HG03095 (cell line): Measurements from ENCODE around the gene TNP2.
"Not testable (repeated sequence)": the region's sequence is repeated elsewhere in the genome, so short reads cannot be mapped to it uniquely, and the experiment has no call there.

Experiments used
- ATAC-seq: cut with Tn5 transposase; IDR thresholded peaks from one replicate; pipeline ENCODE4 v1.9.1; 2021; ENCODE audit warnings: moderate library complexity; ENCODE audit not compliant: unreplicated experiment

Gene TNP2

GRCh38 chr16:11220507-11220906 is 48.6 kb downstream of the TNP2 start:
- not testable (repeated sequence) for ATAC-seq

- ATAC-seq = no peak
Observed at GRCh38 chr16:11219178-11219577, 49.9 kb downstream of the TNP2 start.

- no peak for ATAC-seq
Observed at GRCh38 chr16:11218604-11218962, 50.5 kb downstream of the TNP2 start.
